B cell (primary cell): ENCODE data around the gene TLCD2. TPM values are rescaled to one million over a fixed set of nuclear protein-coding genes. Genes with fewer than 3 reads are reported as not detected.

Experiments used
- ATAC-seq: fragments of 200-7000 bp; cut with Tn5 transposase; one replicate; pipeline ENCODE4 v1.10.0; 2021; ENCODE audit warnings: low read depth, mild to moderate bottlenecking, moderate number of reproducible peaks, moderate library complexity
- CTCF ChIA-PET: fragments of 350-600 bp; sonication (Branson Sonifier 250); formaldehyde crosslinking; loops from one replicate; lab custom pipeline; 2021; ENCODE audit warnings: antibody characterized with exemption, inconsistent platforms; lab: Charles Lee
- POLR2A ChIA-PET: fragments of 350-600 bp; sonication (Branson Sonifier 250); formaldehyde crosslinking; loops from one replicate; lab custom pipeline; 2021; ENCODE audit warnings: antibody characterized with exemption; lab: Charles Lee
- DNase-seq: peaks from one replicate; pipeline ENCODE4 v3.0.0; 2013
- H2AFZ ChIP-seq: 2 replicates; pipeline ENCODE4 v1.6.1; 2012; ENCODE audit warnings: mild to moderate bottlenecking, low read depth, low read length; ENCODE audit not compliant: insufficient read depth, poor library complexity, severe bottlenecking
- H3K27ac ChIP-seq, 2 donors: 1 replicate in 1 of 2; 2 replicates in 1 of 2; pipeline ENCODE4 v1.5.1; 2012 to 2013; ENCODE audit warnings: low read length in 2 of 2, mild to moderate bottlenecking in 2 of 2, moderate library complexity in 1 of 2
- H3K27me3 ChIP-seq, 4 experiments: fragments of 200-600 bp in 1 of 4; sonication (generic) in 1 of 4; replicated peaks in 1 of 4; 1 replicate in 2 of 4; 2 replicates in 2 of 4; pipeline versions ENCODE4 v1.6.1 to v1.7.0; 2013 to 2016; ENCODE audit warnings: low read length in 3 of 4, mild to moderate bottlenecking in 2 of 4, mixed read lengths in 1 of 4, moderate library complexity in 1 of 4; ENCODE audit not compliant: insufficient read depth in 4 of 4, control insufficient read depth in 3 of 4; ENCODE audit errors: control extremely low read depth in 1 of 4
- H3K36me3 ChIP-seq, 2 experiments: replicated peaks in 1 of 2; 1 replicate in 1 of 2; 2 replicates in 1 of 2; pipeline versions ENCODE4 v1.6.1 to v1.7.1; 2013; ENCODE audit warnings: low read length in 1 of 2; ENCODE audit not compliant: insufficient read depth in 2 of 2, control insufficient read depth in 1 of 2; ENCODE audit errors: control extremely low read depth in 1 of 2, extremely low read depth in 1 of 2
- H3K4me1 ChIP-seq, 2 donors: fragments of 200-600 bp in 1 of 2; sonication (generic) in 1 of 2; 1 replicate in 1 of 2; 2 replicates in 1 of 2; pipeline versions ENCODE4 v1.5.1 to v1.6.1; 2013 to 2017; ENCODE audit warnings: low read length in 2 of 2; ENCODE audit not compliant: control insufficient read depth in 2 of 2, insufficient read depth in 2 of 2
- H3K4me2 ChIP-seq: replicated peaks from 2 replicates; pipeline ENCODE3; 2012; ENCODE audit warnings: mild to moderate bottlenecking, low read depth, low read length; ENCODE audit not compliant: poor library complexity, severe bottlenecking
- H3K4me3 ChIP-seq, 5 experiments: fragments of 200-600 bp in 1 of 5; sonication (generic) in 1 of 5; 1 replicate in 3 of 5; 2 replicates in 2 of 5; pipeline versions ENCODE4 v1.5.1 to v1.7.0; 2011 to 2016; ENCODE audit warnings: low read length in 4 of 5, mild to moderate bottlenecking in 4 of 5, low read depth in 2 of 5, control low read depth in 1 of 5, moderate library complexity in 1 of 5; ENCODE audit not compliant: insufficient read depth in 1 of 5; ENCODE audit errors: control extremely low read depth in 1 of 5, extremely low read depth in 1 of 5
- H3K79me2 ChIP-seq: fragments of 200-600 bp; sonication (generic); one replicate; pipeline ENCODE4 v1.6.0; 2016; ENCODE audit warnings: low read length; ENCODE audit not compliant: control insufficient read depth, insufficient read depth
- H3K9ac ChIP-seq: fragments of 200-600 bp; sonication (generic); 2 replicates; pipeline ENCODE4 v1.6.1; 2017; ENCODE audit warnings: mild to moderate bottlenecking, low read length, moderate library complexity
- H3K9me3 ChIP-seq, 3 donors: one replicate each; pipeline versions ENCODE4 v1.6.1 to v1.7.1; 2013; ENCODE audit warnings: low read length in 2 of 3; ENCODE audit not compliant: control insufficient read depth in 2 of 3, insufficient read depth in 1 of 3; ENCODE audit errors: control extremely low read depth in 1 of 3
- H4K20me1 ChIP-seq: 2 replicates; pipeline ENCODE4 v1.6.0; 2012; ENCODE audit warnings: mild to moderate bottlenecking, low read length; ENCODE audit not compliant: insufficient read depth, control insufficient read depth, poor library complexity, severe bottlenecking
- H3K27ac Mint-ChIP-seq: one replicate; pipeline ENCODE4 v1.8.0; 2021; ENCODE audit warnings: mixed read lengths
- H3K27me3 Mint-ChIP-seq: one replicate; pipeline ENCODE4 v1.8.0; 2021; ENCODE audit warnings: mixed read lengths
- H3K4me1 Mint-ChIP-seq: one replicate; pipeline ENCODE4 v1.8.0; 2021; ENCODE audit warnings: mixed read lengths
- H3K4me3 Mint-ChIP-seq: one replicate; pipeline ENCODE4 v1.8.0; 2021; ENCODE audit warnings: mixed read lengths
- H3K9me3 Mint-ChIP-seq: one replicate; pipeline ENCODE4 v1.8.0; 2022; ENCODE audit warnings: mixed read lengths; ENCODE audit not compliant: insufficient read depth
- EZH2 ChIP-seq: IDR thresholded peaks from 2 replicates; pipeline ENCODE4 v1.6.1; 2012; ENCODE audit warnings: borderline replicate concordance, low read depth, mild to moderate bottlenecking, moderate library complexity, low read length; ENCODE audit not compliant: insufficient read depth, poor library complexity, severe bottlenecking
- WGBS: methylation state at CpG from one replicate; pipeline ENCODE4 v1.1.5; 2013; ENCODE audit warnings: missing lambda C conversion rate; ENCODE audit not compliant: insufficient coverage; 5-methylcytosine and 5-hydroxymethylcytosine counted together
- intact Hi-C: fragments of 100-400 bp; cut with micrococcal nuclease; formaldehyde crosslinking; loops from one replicate; pipeline ENCODE4 v1.10.0; 2022
- polyA plus RNA-seq: library from polyadenylated mRNA; depleted of rRNA; stranded (reverse); fragments of >200 nt; gene quantifications from 2 replicates; pipeline ENCODE4 v1.2.3, GENCODE V29; 2012
- total RNA-seq, 2 donors: library from RNA; stranded (reverse); fragments of 120-200 nt in 1 of 2; gene quantifications; 1 replicate in 1 of 2; 2 replicates in 1 of 2; pipeline versions ENCODE4 v1.2.3 to v1.2.4, GENCODE V29; 2013 to 2022
- TF ChIP-seq, protein P1 (sequence below): fragments of 200-600 bp; IDR thresholded peaks from one replicate; pipeline ENCODE4 v1.8.0; 2022; ENCODE audit warnings: antibody characterized with exemption, mild to moderate bottlenecking

Gene TLCD2
- total and polyA plus RNA-seq, 2 donors (not counting 1 experiment from before 2014, with no cell fraction given), result 0.03 TPM; not detected in 1

DNA sequence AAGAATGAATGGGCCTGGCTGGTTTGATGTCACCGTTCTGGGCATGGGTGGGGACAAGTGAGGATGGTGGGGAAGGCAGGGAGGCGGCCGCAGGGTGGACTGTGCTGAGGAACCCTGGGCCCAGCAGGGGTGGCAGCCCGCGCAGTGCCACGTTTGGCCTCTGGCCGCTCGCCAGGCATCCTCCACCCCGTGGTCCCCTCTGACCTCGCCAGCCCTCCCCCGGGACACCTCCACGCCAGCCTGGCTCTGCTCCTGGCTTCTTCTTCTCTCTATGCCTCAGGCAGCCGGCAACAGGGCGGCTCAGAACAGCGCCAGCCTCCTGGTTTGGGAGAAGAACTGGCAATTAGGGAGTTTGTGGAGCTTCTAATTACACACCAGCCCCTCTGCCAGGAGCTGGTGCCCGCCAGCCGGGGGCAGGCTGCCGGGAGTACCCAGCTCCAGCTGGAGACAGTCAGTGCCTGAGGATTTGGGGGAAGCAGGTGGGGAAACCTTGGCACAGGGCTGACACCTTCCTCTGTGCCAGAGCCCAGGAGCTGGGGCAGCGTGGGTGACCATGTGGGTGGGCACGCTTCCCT lies 45.2 kb upstream of the TLCD2 start:
- DNase-seq (no peak), ATAC-seq (no peak)
- H3K9me3 ChIP-seq, result no peaks in the 10 kb centered on the region
- Mint-ChIP-seq H3K27ac (peak overlapping the region; percentile 20), H3K4me3 (no peak overlapping the region), H3K9me3 (no peaks in the 10 kb centered on the region), H3K4me1 (peaks cover 20% of the 10 kb centered on the region), H3K27me3 (no peaks in the 10 kb centered on the region)
- H3K36me3 ChIP-seq, result no peaks in the 10 kb centered on the region
- H4K20me1 ChIP-seq, result no peaks in the 10 kb centered on the region
- H3K4me1 ChIP-seq, result peaks cover 10 to 15% of the 10 kb centered on the region in 2 donors
- ChIA-PET POLR2A (interaction anchor here (1.2 kb wide), 1 partner anchor 75 kb away, joined by 7 read pairs; the partner anchor contains the start of genes RPA1 and SMYD4), CTCF (interaction anchor here (0.6 to 1.5 kb wide), 3 partner anchors 10 to 281 kb away, joined by 3 read pairs; no protein-coding TSS in a partner anchor)
- H3K9ac ChIP-seq, result no peak overlapping the region
- intact Hi-C loops, result no loop called here
- TF ChIP-seq, protein P1, sequence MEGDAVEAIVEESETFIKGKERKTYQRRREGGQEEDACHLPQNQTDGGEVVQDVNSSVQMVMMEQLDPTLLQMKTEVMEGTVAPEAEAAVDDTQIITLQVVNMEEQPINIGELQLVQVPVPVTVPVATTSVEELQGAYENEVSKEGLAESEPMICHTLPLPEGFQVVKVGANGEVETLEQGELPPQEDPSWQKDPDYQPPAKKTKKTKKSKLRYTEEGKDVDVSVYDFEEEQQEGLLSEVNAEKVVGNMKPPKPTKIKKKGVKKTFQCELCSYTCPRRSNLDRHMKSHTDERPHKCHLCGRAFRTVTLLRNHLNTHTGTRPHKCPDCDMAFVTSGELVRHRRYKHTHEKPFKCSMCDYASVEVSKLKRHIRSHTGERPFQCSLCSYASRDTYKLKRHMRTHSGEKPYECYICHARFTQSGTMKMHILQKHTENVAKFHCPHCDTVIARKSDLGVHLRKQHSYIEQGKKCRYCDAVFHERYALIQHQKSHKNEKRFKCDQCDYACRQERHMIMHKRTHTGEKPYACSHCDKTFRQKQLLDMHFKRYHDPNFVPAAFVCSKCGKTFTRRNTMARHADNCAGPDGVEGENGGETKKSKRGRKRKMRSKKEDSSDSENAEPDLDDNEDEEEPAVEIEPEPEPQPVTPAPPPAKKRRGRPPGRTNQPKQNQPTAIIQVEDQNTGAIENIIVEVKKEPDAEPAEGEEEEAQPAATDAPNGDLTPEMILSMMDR, result no peak
- no peak for TF ChIP-seq EZH2
- H3K27ac ChIP-seq, result no peak overlapping the region
- H2AFZ ChIP-seq, result no peak overlapping the region
- no peaks in the 10 kb centered on the region for H3K79me2 ChIP-seq
- 82% methylated on average over 10 of the region's 20 CpGs for WGBS
- no peak overlapping the region for H3K4me2 ChIP-seq
- no peaks in the 10 kb centered on the region for H3K27me3 ChIP-seq
- H3K4me3 ChIP-seq, result no peak overlapping the region

DNA sequence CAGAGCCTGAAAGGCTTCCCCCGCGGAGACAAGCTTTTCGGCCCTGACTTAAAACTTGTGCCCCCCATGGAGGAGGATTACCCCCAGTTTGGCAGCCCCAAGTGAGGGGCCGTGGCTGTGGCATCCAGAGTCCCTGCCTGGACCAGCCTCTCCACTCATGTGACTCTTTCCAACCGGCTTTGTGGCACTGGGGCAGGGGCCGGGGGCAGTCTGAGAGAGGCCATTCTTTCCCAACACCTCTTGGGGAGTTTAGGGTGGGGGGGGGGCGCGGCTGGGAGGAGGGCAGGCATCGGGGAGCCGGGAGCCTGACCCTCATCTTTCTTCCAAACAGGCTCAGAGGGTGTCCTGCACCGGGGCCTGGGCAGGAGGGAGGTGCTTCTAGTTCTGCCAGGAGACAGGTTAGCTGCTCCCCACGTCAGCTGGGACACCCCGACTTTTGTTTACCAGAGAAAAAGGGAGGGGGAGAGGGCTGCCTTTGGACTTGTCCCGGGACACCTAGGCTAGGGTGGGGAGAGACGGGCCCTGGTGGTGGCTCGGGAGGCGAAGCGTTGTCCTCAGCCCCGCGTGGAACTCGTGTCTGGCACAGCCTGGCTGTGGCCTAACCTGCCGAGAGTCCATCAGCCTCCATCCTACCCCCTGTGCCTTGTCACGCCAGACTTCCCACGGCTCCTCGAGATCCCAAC lies 44.4 kb upstream of the TLCD2 start:
- Histone ChIP-seq H3K4me3 (no peak overlapping the region), H3K9ac (no peak overlapping the region), H3K27ac (no peak overlapping the region), H3K4me1 (peaks cover 10 to 15% of the 10 kb centered on the region in 2 donors), H2AFZ (no peak overlapping the region), H3K4me2 (no peak overlapping the region), H3K27me3 (no peaks in the 10 kb centered on the region), H3K79me2 (no peaks in the 10 kb centered on the region), H4K20me1 (no peaks in the 10 kb centered on the region), H3K9me3 (no peaks in the 10 kb centered on the region), H3K36me3 (no peaks in the 10 kb centered on the region)
- Mint-ChIP-seq H3K27ac (peak overlapping the region; percentile 56), H3K27me3 (no peaks in the 10 kb centered on the region), H3K4me3 (no peak overlapping the region), H3K9me3 (no peaks in the 10 kb centered on the region), H3K4me1 (peaks cover 20% of the 10 kb centered on the region)
- intact Hi-C loops, result no loop called here
- TF ChIP-seq EZH2, result no peak
- TF ChIP-seq, protein P1, result no peak
- ChIA-PET POLR2A (interaction anchor here (0.6 to 1.2 kb wide), 6 partner anchors 15 to 75 kb away, joined by 3 to 7 read pairs (median 4); partner anchors contain the start of genes RPA1 and SMYD4), CTCF (interaction anchor here (1.3 to 3.6 kb wide), 5 partner anchors 9 to 85 kb away, joined by 3 to 58 read pairs (median 16); no protein-coding TSS in a partner anchor)
- DNase-seq (no peak), ATAC-seq (no peak)
- 90% methylated on average over 11 of the region's 25 CpGs for WGBS
